Left lobe of liver (tissue), 2 donors: ENCODE measurements around the gene COL2A1. TPM values are rescaled to one million over a fixed set of nuclear protein-coding genes. Genes with fewer than 3 reads are reported as not detected.

Experiments
- ATAC-seq: fragments of 200-7000 bp; cut with Tn5 transposase; one replicate; pipeline ENCODE4 v1.9.1; 2020; ENCODE audit warnings: mild to moderate bottlenecking, moderate library complexity
- DNase-seq: peaks from one replicate; pipeline ENCODE4 v3.0.0-alpha.2; 2020; ENCODE audit warnings: low spot score
- total RNA-seq: library from RNA; stranded (reverse); gene quantifications from one replicate; pipeline ENCODE4 v1.2.1, GENCODE V29; 2021
- donor health status: DM: no; HTN: no; CAD: no; lungs with moderate emphysema.
- donor health status: DM: no; HTN: yes; CAD: no.

The COL2A1 gene
- total RNA-seq, 1 donor from 2014 or later: 0.08 TPM

- DNase-seq (no peak), ATAC-seq (no peak)
Observed at GRCh38 chr12:48031135-48031960, 27.1 kb upstream of the COL2A1 start.

- ATAC-seq (no peak), DNase-seq (no peak)
Observed at GRCh38 chr12:48030173-48030650, 25.9 kb upstream of the COL2A1 start.

GRCh38 chr12:48029491-48030172, 25.4 kb upstream of the COL2A1 start:
- DNase-seq (no peak), ATAC-seq (no peak)

GRCh38 chr12:48028541-48029431, 24.5 kb upstream of the COL2A1 start:
- DNase-seq (no peak), ATAC-seq (no peak)

GRCh38 chr12:48027183-48028002, 23.1 kb upstream of the COL2A1 start:
- no peak for ATAC-seq
- DNase-seq: no peak

GRCh38 chr12:48026060-48026827, 22.0 kb upstream of the COL2A1 start:
- ATAC-seq: no peak

GRCh38 chr12:48025281-48025680, 21.0 kb upstream of the COL2A1 start:
- ATAC-seq (no peak), DNase-seq (no peak)

More at GRCh38 chr12:48026060-48026827, 22.0 kb upstream of the COL2A1 start:
- DNase-seq: no peak

- no peak for ATAC-seq
- no peak for DNase-seq
Observed at GRCh38 chr12:48024735-48025134, 20.5 kb upstream of the COL2A1 start.

- DNase-seq (no peak), ATAC-seq (no peak)
Observed at GRCh38 chr12:48023386-48023785, 19.1 kb upstream of the COL2A1 start.

- DNase-seq: no peak
- ATAC-seq: no peak
Observed at GRCh38 chr12:48022676-48023385, 18.6 kb upstream of the COL2A1 start.

- no peak for ATAC-seq
- no peak for DNase-seq
Observed at GRCh38 chr12:48022180-48022521, 17.9 kb upstream of the COL2A1 start.

GRCh38 chr12:48021485-48022179, 17.4 kb upstream of the COL2A1 start:
- no peak for DNase-seq
- ATAC-seq: no peak

- no peak for ATAC-seq
- no peak for DNase-seq
Observed at GRCh38 chr12:48019639-48020265, 15.5 kb upstream of the COL2A1 start.

GRCh38 chr12:48018618-48018995, 14.3 kb upstream of the COL2A1 start:
- ATAC-seq (no peak), DNase-seq (no peak)

- ATAC-seq (no peak), DNase-seq (no peak)
Observed at GRCh38 chr12:48017921-48018617, 13.8 kb upstream of the COL2A1 start.

- no peak for DNase-seq
- no peak for ATAC-seq
Observed at GRCh38 chr12:48017496-48017895, 13.2 kb upstream of the COL2A1 start.

- ATAC-seq (no peak), DNase-seq (no peak)
Observed at GRCh38 chr12:48016373-48017020, 12.2 kb upstream of the COL2A1 start.
